Fibroblast of pulmonary artery (primary cell): ENCODE data around the gene NDUFB4.
A peak's percentile ranks its signal among the peaks of the same experiment; 100 is the strongest.

Experiments
- DNase-seq: peaks from one replicate; pipeline ENCODE4 v3.0.0-alpha.2; 2010; ENCODE audit warnings: low read depth
- H3K4me3 ChIP-seq: replicated peaks from 2 replicates; pipeline ENCODE4 v1.5.1; 2011; ENCODE audit warnings: low read depth, mild to moderate bottlenecking, control low read depth, low read length, moderate library complexity
- TF ChIP-seq, protein P1 (sequence below): IDR thresholded peaks from 2 replicates; pipeline ENCODE4 v1.5.1; 2011; ENCODE audit warnings: mild to moderate bottlenecking, control low read depth, low read length, inconsistent platforms; ENCODE audit errors: missing control alignments

Gene NDUFB4

DNA sequence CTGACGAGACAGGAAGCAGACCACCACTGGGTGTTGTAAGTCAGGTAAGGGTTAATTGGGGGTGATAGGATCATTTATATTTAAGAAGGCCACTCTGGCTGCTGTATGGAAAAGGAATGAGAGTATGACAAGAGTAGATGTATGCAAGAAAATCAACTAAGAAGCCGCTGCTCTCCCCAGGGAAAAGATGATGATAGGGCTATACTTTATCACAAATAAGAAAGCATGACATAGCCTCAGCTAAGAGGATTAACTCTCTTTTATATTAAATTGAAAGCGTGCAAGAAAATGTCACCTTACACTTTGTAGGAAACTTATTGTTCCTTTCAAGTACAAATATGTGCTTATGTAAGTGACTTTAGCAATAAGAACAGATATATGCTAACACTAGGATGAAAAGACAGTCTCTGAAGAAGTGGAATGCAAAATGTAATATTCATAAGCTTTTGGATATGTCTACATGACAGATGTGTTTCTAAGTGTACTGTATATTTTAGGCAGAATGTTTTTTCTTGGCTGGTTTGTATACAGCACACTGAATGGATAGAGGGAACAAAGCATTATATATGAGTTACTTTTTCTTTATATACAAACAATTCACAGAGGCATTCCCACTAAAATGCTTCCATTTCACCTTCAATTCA, 8.7 kb upstream of the NDUFB4 start:
- no peak overlapping the region for H3K4me3 ChIP-seq
- TF ChIP-seq, protein P1, sequence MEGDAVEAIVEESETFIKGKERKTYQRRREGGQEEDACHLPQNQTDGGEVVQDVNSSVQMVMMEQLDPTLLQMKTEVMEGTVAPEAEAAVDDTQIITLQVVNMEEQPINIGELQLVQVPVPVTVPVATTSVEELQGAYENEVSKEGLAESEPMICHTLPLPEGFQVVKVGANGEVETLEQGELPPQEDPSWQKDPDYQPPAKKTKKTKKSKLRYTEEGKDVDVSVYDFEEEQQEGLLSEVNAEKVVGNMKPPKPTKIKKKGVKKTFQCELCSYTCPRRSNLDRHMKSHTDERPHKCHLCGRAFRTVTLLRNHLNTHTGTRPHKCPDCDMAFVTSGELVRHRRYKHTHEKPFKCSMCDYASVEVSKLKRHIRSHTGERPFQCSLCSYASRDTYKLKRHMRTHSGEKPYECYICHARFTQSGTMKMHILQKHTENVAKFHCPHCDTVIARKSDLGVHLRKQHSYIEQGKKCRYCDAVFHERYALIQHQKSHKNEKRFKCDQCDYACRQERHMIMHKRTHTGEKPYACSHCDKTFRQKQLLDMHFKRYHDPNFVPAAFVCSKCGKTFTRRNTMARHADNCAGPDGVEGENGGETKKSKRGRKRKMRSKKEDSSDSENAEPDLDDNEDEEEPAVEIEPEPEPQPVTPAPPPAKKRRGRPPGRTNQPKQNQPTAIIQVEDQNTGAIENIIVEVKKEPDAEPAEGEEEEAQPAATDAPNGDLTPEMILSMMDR, result no peak
- DNase-seq, result no peak

DNA sequence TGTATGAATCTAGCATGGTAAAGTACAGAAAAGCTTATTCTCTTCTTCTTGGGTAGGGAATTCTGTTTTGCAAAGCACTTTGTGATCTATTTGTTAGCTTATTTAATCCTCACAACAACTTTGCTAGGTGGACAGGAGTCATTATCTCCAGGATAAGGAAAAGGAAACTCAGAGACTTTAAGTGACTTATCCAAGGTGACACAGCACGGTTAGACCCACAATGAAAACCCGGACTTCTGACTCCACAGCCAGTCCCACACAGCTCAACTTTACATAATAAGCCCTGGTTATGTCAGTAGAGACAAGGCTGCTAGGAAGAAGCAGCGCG, 384 bp upstream of the NDUFB4 start:
- H3K4me3 ChIP-seq, result peak overlapping the region; percentile 87
- TF ChIP-seq, protein P1, result no peak
- no peak for DNase-seq

DNA sequence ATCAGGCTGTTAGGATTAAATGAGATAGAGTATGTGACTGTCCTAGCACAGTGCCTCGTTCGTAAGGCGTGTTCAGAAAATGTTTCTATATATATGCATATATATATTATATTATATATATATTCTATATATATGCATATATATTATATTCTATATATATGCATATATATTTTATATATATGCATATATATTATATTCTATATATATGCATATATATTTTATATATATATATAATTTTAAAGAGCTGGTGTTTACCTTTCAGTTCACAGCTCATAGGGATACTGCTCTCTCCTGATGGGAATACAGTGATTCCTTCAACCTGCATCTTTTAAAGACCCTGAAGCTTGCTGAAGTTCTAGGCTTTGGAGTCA, 702 bp downstream of the NDUFB4 start:
- TF ChIP-seq, protein P1, result no peak
- peak overlapping the region; percentile 87 for H3K4me3 ChIP-seq
- DNase-seq, result no peak

DNA sequence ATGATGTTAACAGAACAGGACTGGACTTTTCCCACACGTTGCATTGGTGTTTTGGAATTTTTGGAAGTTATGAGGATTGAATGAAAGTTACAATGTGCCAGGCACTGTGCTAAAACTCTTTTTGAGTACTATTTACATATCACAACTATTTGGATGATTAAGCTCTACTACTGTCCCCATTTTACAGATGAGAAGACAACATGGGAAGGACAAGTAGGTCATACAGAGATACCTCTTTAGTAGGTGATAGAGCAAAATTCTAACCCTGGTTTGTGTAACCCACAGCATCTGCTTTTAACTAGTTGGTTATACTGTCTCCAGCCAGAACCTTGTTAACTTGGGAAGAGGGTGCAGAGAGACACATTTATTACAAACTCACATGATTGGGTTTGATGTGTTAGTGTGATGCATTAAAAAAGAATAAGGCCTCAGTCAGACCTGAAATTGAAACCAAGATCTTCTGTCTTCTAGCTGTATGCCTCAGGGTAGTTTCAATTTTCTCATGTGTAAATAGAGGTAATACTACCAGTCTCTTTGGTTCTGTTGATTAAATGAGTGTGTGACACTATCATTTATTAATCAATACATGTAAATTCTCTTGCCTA, 1.4 kb downstream of the NDUFB4 start:
- no peak for DNase-seq
- TF ChIP-seq, protein P1, result no peak
- peak overlapping the region; percentile 87 for H3K4me3 ChIP-seq

DNA sequence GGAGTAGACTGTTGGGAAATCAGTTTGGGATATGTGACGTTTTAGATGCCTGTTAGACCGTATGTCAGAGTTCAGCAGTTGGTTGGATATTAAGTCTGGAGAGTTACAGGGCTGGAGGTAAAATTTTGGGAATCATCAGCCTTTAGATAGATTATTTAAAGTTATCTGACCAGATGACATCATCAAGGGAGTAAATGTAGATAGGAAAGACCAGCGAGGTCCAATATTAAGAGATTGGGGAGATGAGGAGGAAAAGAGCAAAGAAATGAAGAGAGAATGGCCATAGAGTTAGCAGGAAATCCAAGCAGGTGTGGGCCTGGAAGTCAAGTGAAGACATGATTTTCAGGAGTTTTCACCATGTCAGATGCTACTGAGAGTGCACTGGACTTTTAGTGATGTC, 3.1 kb downstream of the NDUFB4 start:
- no peak overlapping the region for H3K4me3 ChIP-seq
- TF ChIP-seq, protein P1, result no peak
- DNase-seq, result no peak

DNA sequence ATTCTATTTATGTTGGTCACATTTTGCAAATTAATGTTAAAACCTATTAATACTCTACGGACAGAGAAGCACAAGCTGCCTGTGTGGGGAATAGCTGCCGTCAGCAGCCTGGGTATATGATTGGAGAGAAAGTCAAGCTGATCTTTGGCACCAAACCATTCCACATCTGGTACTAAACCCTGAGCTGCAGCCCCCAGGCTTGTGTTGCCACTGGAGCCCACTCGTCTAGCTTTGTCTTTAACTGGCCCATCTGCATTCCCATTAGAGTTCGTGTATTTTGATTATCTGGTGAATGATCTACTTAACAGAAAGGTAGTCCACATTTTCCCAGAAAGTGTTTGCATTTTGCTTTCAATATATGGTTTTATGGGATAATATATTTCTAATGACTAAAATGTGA, 5.4 kb downstream of the NDUFB4 start:
- TF ChIP-seq, protein P1, result no peak
- DNase-seq, result no peak
- H3K4me3 ChIP-seq, result no peak overlapping the region

DNA sequence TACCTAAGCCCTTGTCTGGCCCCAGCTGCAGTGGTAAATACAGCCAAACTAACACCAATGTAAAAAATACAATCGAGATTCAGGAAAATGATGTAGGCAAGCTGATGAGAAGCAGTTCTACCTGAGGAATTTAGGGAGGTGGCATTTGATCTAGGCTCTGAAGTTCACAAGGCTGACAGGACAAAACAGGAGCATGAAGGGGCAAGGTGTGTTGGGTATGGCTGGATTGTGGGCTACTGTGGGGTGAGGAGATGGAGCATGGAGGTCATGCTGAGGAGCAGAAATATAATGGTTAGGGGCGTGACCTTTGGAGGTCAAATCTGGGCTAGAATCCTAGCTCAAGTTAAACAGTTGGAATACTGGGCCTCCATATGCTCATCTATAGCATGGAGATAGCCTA, 6.5 kb downstream of the NDUFB4 start:
- H3K4me3 ChIP-seq, result no peak overlapping the region
- DNase-seq, result no peak
- TF ChIP-seq, protein P1, result no peak
